Chondrocyte (in vitro differentiated cells): ENCODE results near the gene DIS3L2. TPM values are rescaled to one million over a fixed set of nuclear protein-coding genes. Genes with fewer than 3 reads are reported as not detected.

Experiments used
- DNase-seq: peaks from one replicate; pipeline ENCODE4 v3.0.0; 2021; ENCODE audit warnings: mixed read lengths, low spot score
- H3K27ac Mint-ChIP-seq: one replicate; pipeline ENCODE4 v1.8.0; 2021; ENCODE audit warnings: mild to moderate bottlenecking, moderate library complexity, mixed read lengths; ENCODE audit not compliant: unreplicated experiment
- H3K27me3 Mint-ChIP-seq: 2 replicates; pipeline ENCODE4 v1.8.0; 2021; ENCODE audit warnings: low read depth, mixed read lengths
- H3K36me3 Mint-ChIP-seq: 2 replicates; pipeline ENCODE4 v1.8.0; 2021; ENCODE audit warnings: low read depth, mixed read lengths
- H3K4me1 Mint-ChIP-seq: 2 replicates; pipeline ENCODE4 v1.8.0; 2021; ENCODE audit warnings: low read depth, mild to moderate bottlenecking, mixed read lengths
- H3K4me3 Mint-ChIP-seq: one replicate; pipeline ENCODE4 v1.8.0; 2021; ENCODE audit warnings: mild to moderate bottlenecking, moderate library complexity, mixed read lengths; ENCODE audit not compliant: unreplicated experiment
- H3K9me3 Mint-ChIP-seq: 2 replicates; pipeline ENCODE4 v1.8.0; 2021; ENCODE audit warnings: low read depth, mixed read lengths
- CTCF ChIP-seq: fragments of 200-600 bp; sonication (generic); IDR thresholded peaks from 2 replicates; pipeline ENCODE4 v1.5.0; 2021; ENCODE audit warnings: antibody characterized with exemption, mild to moderate bottlenecking, moderate library complexity
- total RNA-seq: library from RNA; stranded (reverse); gene quantifications from 3 replicates; pipeline ENCODE4 v1.2.1, GENCODE V29; 2021

Gene DIS3L2
- total RNA-seq, 1 donor from 2014 or later: 17.5 TPM

- Mint-ChIP-seq H3K4me3 (no peak overlapping the region), H3K27ac (no peak overlapping the region), H3K36me3 (no peaks in the 10 kb centered on the region), H3K4me1 (no peaks in the 10 kb centered on the region), H3K9me3 (peaks cover 10% of the 10 kb centered on the region), H3K27me3 (peaks cover 12% of the 10 kb centered on the region)
- no peak for TF ChIP-seq CTCF
- no peak for DNase-seq
Measured at GRCh38 chr2:231947694-231948093, 13.8 kb upstream of the DIS3L2 start.

GRCh38 chr2:231951452-231952035, 10.0 kb upstream of the DIS3L2 start:
- Mint-ChIP-seq H3K4me1 (no peaks in the 10 kb centered on the region), H3K27me3 (peaks cover 10% of the 10 kb centered on the region), H3K27ac (no peak overlapping the region), H3K36me3 (no peaks in the 10 kb centered on the region), H3K4me3 (no peak overlapping the region), H3K9me3 (peaks cover 10% of the 10 kb centered on the region)
- TF ChIP-seq CTCF: no peak
- no peak for DNase-seq

- no peak for DNase-seq
- H3K4me3 Mint-ChIP-seq: no peak overlapping the region
- H3K27me3 Mint-ChIP-seq: peaks cover 5% of the 10 kb centered on the region
- peaks cover 3% of the 10 kb centered on the region for H3K4me1 Mint-ChIP-seq
- H3K9me3 Mint-ChIP-seq: peaks cover 7% of the 10 kb centered on the region
- no peak overlapping the region for H3K27ac Mint-ChIP-seq
- H3K36me3 Mint-ChIP-seq: no peaks in the 10 kb centered on the region
- no peak for TF ChIP-seq CTCF
Measured at GRCh38 chr2:231955758-231956472, 5.6 kb upstream of the DIS3L2 start.

- no peak for TF ChIP-seq CTCF
- Mint-ChIP-seq H3K4me3 (no peak overlapping the region), H3K4me1 (peaks cover 16% of the 10 kb centered on the region), H3K27ac (no peak overlapping the region), H3K9me3 (no peaks in the 10 kb centered on the region), H3K27me3 (peaks cover 5% of the 10 kb centered on the region), H3K36me3 (peaks cover 1% of the 10 kb centered on the region)
- DNase-seq: no peak
Measured at GRCh38 chr2:231957913-231958763, 3.4 kb upstream of the DIS3L2 start.

- peak overlapping the region; percentile 87 for H3K27ac Mint-ChIP-seq
- H3K4me1 Mint-ChIP-seq: peaks cover 20% of the 10 kb centered on the region
- peaks cover 2% of the 10 kb centered on the region for H3K27me3 Mint-ChIP-seq
- peak overlapping the region; percentile 96 for H3K4me3 Mint-ChIP-seq
- no peak for DNase-seq
- H3K9me3 Mint-ChIP-seq: no peaks in the 10 kb centered on the region
- TF ChIP-seq CTCF: no peak
- peaks cover 1% of the 10 kb centered on the region for H3K36me3 Mint-ChIP-seq
Measured at GRCh38 chr2:231960810-231961348, 634 bp upstream of the DIS3L2 start.
